HG02840 (cell line): ENCODE measurements around the gene FAM216B.

ENCODE experiments used
- ATAC-seq: cut with Tn5 transposase; IDR thresholded peaks from one replicate; pipeline ENCODE4 v1.9.1; 2021; ENCODE audit warnings: mild to moderate bottlenecking, moderate library complexity, moderate number of reproducible peaks; ENCODE audit not compliant: unreplicated experiment, low FRiP score

Gene FAM216B

DNA sequence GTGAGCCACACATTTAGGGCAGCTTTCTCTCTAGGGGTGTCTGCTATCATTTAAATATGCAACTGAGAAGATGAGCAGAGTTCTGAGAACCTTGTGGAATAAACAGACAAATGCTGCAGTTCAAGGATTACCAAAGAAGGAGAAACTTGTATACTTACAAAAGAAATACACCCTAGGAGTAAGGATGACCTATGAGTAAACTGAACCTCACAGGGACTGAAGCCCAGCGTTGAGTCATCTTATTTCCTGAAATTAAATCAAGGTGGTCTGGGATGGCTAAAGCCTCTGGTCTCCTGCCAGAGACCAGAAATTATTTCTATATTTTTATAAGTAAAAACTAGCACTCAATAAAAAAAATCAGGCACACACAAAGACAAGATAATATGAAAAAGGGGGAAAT lies 40.1 kb downstream of the FAM216B start:
- no peak for ATAC-seq

DNA sequence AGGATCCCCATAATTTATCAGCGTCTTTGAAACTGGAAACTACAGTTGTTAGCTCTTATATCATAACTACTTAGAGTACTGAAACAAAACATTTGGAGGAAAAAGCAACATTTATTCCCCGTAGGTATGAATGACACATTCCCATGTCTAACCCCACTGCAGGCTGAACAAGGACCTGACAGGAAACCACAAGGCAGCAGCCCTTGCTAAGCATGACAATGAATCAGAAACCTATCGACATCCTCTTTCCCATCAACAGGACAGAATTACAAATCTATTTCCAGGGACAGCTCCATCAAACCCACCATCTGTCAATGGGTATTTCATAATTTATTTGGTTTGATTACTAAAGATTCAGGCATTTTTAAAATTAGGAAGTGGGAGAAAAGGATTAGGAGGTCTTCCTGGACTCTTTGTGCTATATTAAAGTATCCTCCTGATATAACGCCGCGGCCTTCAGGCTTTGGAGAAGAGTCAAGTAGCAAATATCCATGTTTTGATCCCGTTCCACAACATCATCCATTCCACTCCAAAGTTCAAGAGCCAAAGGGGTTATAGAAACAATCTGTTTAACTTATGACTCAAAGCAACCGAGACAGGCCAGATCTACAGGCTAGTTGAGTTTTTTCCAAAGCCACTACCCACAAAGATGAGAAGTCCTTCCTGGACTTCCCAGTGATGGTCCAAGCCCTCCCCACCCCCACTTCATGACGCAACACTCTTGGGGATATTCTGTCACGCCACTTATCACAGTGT lies 51.1 kb downstream of the FAM216B start:
- no peak for ATAC-seq

DNA sequence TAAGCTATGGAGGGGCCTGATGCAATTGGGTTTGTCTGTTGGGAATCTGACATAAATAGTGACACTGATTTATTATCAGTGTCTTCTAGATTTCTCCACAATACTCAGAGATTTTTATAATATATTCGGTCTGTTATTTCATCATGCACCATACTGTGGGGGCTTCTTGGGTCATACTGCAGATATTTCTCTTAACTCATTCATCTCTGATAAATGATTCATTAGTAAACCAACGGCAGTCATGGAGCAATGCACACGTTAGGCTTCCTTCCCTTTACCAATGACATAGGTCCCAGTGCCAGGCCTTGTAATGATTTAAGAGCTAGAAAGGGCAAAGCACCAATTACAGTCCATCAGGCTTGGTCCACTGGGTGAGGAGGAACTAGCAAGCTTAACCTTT lies 53.6 kb downstream of the FAM216B start:
- no peak for ATAC-seq

- ATAC-seq, result no peak
These were observed 55.7 kb downstream of the FAM216B start for GRCh38 chr13:42836930-42837690.
